K562 (cell line): Measurements from ENCODE around the gene RAB21. TPM values are rescaled to one million over a fixed set of nuclear protein-coding genes. Genes with fewer than 3 reads are reported as not detected.

Experiments
- ATAC-seq: fragments of 200-7000 bp; cut with Tn5 transposase; 3 replicates; pipeline ENCODE4 v1.9.1; 2020; ENCODE audit warnings: moderate library complexity
- BruUV-seq: library from RNA; stranded (reverse); fragments of 400-500 nt; replicated peaks from 2 replicates; lab custom pipeline; 2021; lab: Mats Ljungman, UMichigan
- CTCF ChIA-PET: fragments of 300-600 bp; formaldehyde crosslinking; extraction: SDS; loops from one replicate; lab custom pipeline; 2021; ENCODE audit warnings: low intra/inter-chr PET ratio; lab: Yijun Ruan, JAX
- POLR2A ChIA-PET: fragments of 300-600, 350-650 bp; sonication (Branson Sonifier 250); formaldehyde crosslinking; extraction: SDS; loops from one replicate; lab custom pipeline; 2021; ENCODE audit warnings: antibody characterized with exemption, inconsistent platforms; lab: Yijun Ruan, JAX
- DNase-seq, 4 experiments: peaks; one replicate each; pipeline versions ENCODE4 v3.0.0 to v3.0.0-alpha.2; 2011 to 2018; ENCODE audit warnings: low spot score in 3 of 4, mixed read lengths in 3 of 4; ENCODE audit errors: extremely low read depth in 1 of 4
- FAIRE-seq: peaks from 2 replicates; lab custom pipeline; 2011; peaks lifted over from hg19 to GRCh38; lab: Jason Lieb, UNC
- H2AFZ ChIP-seq: 2 replicates; pipeline ENCODE4 v1.6.0; 2011; ENCODE audit warnings: low read depth, low read length, control low read depth, inconsistent platforms
- H3K27ac ChIP-seq: fragments of 200-600 bp; 3 replicates; pipeline ENCODE4 v1.8.0; 2011; ENCODE audit warnings: low read depth, mild to moderate bottlenecking, control low read depth, inconsistent platforms, low read length, moderate library complexity, mixed read lengths; ENCODE audit errors: extremely low read depth
- H3K27me3 ChIP-seq, 2 experiments: fragments of 300-600 bp in 1 of 2; 2 replicates in 1 of 2; 3 replicates in 1 of 2; pipeline versions ENCODE4 v1.6.0 to v1.8.0; 2011; ENCODE audit warnings: inconsistent platforms in 2 of 2, low read length in 2 of 2, mild to moderate bottlenecking in 1 of 2, mixed read lengths in 1 of 2, moderate library complexity in 1 of 2; ENCODE audit not compliant: control insufficient read depth in 2 of 2, insufficient read depth in 2 of 2
- H3K36me3 ChIP-seq: fragments of 300-600 bp; 3 replicates; pipeline ENCODE4 v1.8.0; 2011; ENCODE audit warnings: mild to moderate bottlenecking, low read length, inconsistent platforms; ENCODE audit not compliant: control insufficient read depth, insufficient read depth
- H3K4me1 ChIP-seq, 2 experiments: fragments of 200-600 bp in 1 of 2; replicated peaks in 1 of 2; 2 replicates in 1 of 2; 3 replicates in 1 of 2; pipeline versions ENCODE4 v1.5.1 to v1.8.0; 2011; ENCODE audit warnings: inconsistent platforms in 2 of 2, low read length in 2 of 2, mild to moderate bottlenecking in 1 of 2, mixed read lengths in 1 of 2, moderate library complexity in 1 of 2; ENCODE audit not compliant: control insufficient read depth in 2 of 2, insufficient read depth in 2 of 2
- H3K4me2 ChIP-seq: 2 replicates; pipeline ENCODE4 v1.6.1; 2011; ENCODE audit warnings: low read length, control low read depth, inconsistent platforms, mixed read lengths; ENCODE audit not compliant: insufficient read depth
- H3K4me3 ChIP-seq: fragments of 200-600 bp; sonication (generic), shearing (Covaris generic); 2 replicates; pipeline ENCODE4 v1.5.1; 2016; ENCODE audit warnings: control low read depth, inconsistent platforms
- H3K79me2 ChIP-seq: fragments of 200-600 bp; 3 replicates; pipeline ENCODE4 v1.8.0; 2011; ENCODE audit warnings: low read length, inconsistent platforms; ENCODE audit not compliant: control insufficient read depth, insufficient read depth
- H3K9ac ChIP-seq, 2 experiments: 2 replicates each; pipeline versions ENCODE4 v1.6.0 to v1.6.1; 2011; ENCODE audit warnings: low read depth in 2 of 2, low read length in 2 of 2, control low read depth in 1 of 2, inconsistent platforms in 1 of 2, mild to moderate bottlenecking in 1 of 2, mixed read lengths in 1 of 2; ENCODE audit not compliant: insufficient read depth in 1 of 2
- H3K9me1 ChIP-seq: one replicate; pipeline ENCODE4 v1.6.0; 2011; ENCODE audit warnings: inconsistent platforms, mild to moderate bottlenecking, low read length, moderate library complexity; ENCODE audit not compliant: control insufficient read depth, insufficient read depth
- H3K9me3 ChIP-seq: replicated peaks from 2 replicates; pipeline ENCODE4 v1.5.1; 2011; ENCODE audit warnings: low read depth, low read length, inconsistent platforms; ENCODE audit not compliant: control insufficient read depth, insufficient read depth
- H4K20me1 ChIP-seq: replicated peaks from 2 replicates; pipeline ENCODE4 v1.6.1; 2011; ENCODE audit warnings: low read length, inconsistent platforms, mixed read lengths; ENCODE audit not compliant: control insufficient read depth, insufficient read depth
- ARID1B ChIP-seq: fragments of 450-650 bp; IDR thresholded peaks from 2 replicates; pipeline ENCODE4 v1.6.1; 2016; ENCODE audit warnings: antibody characterized with exemption, mild to moderate bottlenecking, inconsistent platforms
- FUS ChIP-seq: fragments of 200-400 bp; formaldehyde crosslinking; optimal IDR thresholded peaks from 2 replicates; pipeline ENCODE3; 2017; ENCODE audit warnings: low read depth, low read length
- WGBS: fragments of 100-300 bp; shearing (Covaris generic); methylation state at CpG from one replicate; pipeline ENCODE4 v1.1.6; 2016; ENCODE audit warnings: low coverage, mixed read lengths; ENCODE audit not compliant: insufficient coverage; ENCODE audit errors: missing lambda C conversion rate; 5-methylcytosine and 5-hydroxymethylcytosine counted together
- in situ Hi-C: fragments of 300-500 bp; cut with MboI; formaldehyde crosslinking; loops from 4 replicates; pipeline ENCODE4 v1.15.0; 2018; ENCODE audit warnings: inconsistent platforms, mixed read lengths
- intact Hi-C: fragments of 100-400 bp; cut with micrococcal nuclease; formaldehyde crosslinking; loops from 2 replicates; pipeline ENCODE4 v1.14.2; 2022
- polyA plus RNA-seq, 8 experiments: library from polyadenylated mRNA; depleted of rRNA in 4 of 8; stranded (reverse) in 5 of 8; unstranded in 3 of 8; fragments of >200 nt; fragmentation: Nextera tagmentation in 2 of 8; fragmentation: Illumina TruSeq in 1 of 8; extraction: Ambion mirVana in 2 of 8; extraction: Trizol in 1 of 8; gene quantifications; 2 replicates each; pipeline versions ENCODE4 v1.2.1 to v1.2.3, GENCODE V29; 2011 to 2014; ENCODE audit warnings: inconsistent platforms in 1 of 8, missing spikeins in 1 of 8
- total RNA-seq, 7 experiments: library from RNA; depleted of rRNA in 6 of 7; stranded (reverse); fragments of >200 nt in 6 of 7; fragmentation: Illumina TruSeq in 2 of 7; extraction: Trizol in 2 of 7; gene quantifications; 2 replicates each; pipeline versions ENCODE4 v1.2.1 to v1.2.3, GENCODE V29; 2011 to 2021; ENCODE audit warnings: low replicate concordance in 1 of 7
- TF ChIP-seq, protein P1 (sequence below): fragments of 250-450 bp; sonication (Bioruptor Pico); IDR thresholded peaks from 2 replicates; pipeline ENCODE4 v1.4.0; 2020
- TF ChIP-seq, protein P2 (sequence below): fragments of 250-450 bp; sonication (Bioruptor Pico); IDR thresholded peaks from 2 replicates; pipeline ENCODE4 v1.5.0; 2021

Gene RAB21
- total and polyA plus RNA-seq, 9 of the 15 experiments (the other 6 are each of a cell fraction or from before 2014, with no cell fraction given): 5.3 to 45.6 (median 19.6) TPM

DNA sequence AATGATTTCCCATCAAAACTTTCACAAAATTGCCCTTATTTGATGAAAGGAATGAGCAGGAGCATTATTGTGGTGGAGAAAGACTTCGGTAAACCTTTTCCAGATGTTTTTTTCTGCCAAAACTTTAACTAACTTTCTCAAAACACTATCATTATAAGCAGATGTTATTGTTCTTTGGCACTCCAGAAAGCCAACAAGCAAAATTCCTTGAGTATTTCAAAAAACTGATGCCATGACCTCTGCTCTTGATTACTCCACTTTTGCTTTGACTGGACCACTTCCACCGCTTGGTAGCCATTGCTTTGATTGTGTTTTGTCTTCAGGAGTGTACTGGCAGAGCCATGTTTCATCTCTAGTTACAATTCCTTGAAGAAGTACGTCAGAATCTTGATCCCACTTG is 29.7 kb upstream of the RAB21 start (continued):
- TF ChIP-seq, protein P1, sequence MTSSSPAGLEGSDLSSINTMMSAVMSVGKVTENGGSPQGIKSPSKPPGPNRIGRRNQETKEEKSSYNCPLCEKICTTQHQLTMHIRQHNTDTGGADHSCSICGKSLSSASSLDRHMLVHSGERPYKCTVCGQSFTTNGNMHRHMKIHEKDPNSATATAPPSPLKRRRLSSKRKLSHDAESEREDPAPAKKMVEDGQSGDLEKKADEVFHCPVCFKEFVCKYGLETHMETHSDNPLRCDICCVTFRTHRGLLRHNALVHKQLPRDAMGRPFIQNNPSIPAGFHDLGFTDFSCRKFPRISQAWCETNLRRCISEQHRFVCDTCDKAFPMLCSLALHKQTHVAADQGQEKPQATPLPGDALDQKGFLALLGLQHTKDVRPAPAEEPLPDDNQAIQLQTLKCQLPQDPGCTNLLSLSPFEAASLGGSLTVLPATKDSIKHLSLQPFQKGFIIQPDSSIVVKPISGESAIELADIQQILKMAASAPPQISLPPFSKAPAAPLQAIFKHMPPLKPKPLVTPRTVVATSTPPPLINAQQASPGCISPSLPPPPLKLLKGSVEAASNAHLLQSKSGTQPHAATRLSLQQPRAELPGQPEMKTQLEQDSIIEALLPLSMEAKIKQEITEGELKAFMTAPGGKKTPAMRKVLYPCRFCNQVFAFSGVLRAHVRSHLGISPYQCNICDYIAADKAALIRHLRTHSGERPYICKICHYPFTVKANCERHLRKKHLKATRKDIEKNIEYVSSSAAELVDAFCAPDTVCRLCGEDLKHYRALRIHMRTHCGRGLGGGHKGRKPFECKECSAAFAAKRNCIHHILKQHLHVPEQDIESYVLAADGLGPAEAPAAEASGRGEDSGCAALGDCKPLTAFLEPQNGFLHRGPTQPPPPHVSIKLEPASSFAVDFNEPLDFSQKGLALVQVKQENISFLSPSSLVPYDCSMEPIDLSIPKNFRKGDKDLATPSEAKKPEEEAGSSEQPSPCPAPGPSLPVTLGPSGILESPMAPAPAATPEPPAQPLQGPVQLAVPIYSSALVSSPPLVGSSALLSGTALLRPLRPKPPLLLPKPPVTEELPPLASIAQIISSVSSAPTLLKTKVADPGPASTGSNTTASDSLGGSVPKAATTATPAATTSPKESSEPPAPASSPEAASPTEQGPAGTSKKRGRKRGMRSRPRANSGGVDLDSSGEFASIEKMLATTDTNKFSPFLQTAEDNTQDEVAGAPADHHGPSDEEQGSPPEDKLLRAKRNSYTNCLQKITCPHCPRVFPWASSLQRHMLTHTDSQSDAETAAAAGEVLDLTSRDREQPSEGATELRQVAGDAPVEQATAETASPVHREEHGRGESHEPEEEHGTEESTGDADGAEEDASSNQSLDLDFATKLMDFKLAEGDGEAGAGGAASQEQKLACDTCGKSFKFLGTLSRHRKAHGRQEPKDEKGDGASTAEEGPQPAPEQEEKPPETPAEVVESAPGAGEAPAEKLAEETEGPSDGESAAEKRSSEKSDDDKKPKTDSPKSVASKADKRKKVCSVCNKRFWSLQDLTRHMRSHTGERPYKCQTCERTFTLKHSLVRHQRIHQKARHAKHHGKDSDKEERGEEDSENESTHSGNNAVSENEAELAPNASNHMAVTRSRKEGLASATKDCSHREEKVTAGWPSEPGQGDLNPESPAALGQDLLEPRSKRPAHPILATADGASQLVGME: no peak
- TF ChIP-seq FUS: no peak
- TF ChIP-seq ARID1B: no peak

DNA sequence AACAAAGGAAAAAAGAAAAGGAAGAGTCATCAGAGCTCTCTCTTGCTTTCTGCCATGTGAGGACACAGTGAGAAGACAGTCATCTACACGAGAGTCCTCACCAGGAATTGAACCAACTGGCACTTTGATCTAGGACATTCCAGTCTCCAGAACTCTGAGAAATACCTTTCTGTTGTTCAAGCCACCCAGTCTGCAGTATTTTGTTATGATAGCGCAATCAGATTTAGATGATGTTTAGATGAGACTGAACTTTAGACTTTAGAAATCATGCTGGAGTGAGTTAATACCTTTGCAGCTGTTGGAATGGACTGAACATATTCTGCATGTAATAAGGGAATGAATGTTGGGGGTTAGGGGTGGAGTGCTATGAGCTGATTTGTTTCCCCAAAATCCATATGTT is 28.1 kb upstream of the RAB21 start:
- no peaks in the 10 kb centered on the region for H3K9me3 ChIP-seq
- H3K36me3 ChIP-seq: no peaks in the 10 kb centered on the region
- ATAC-seq: no peak
- DNase-seq: no peak
- no peak overlapping the region for H3K4me3 ChIP-seq
- intact Hi-C loops: no loop called here
- H3K9me1 ChIP-seq: no peaks in the 10 kb centered on the region
- ChIA-PET CTCF (no interaction called here), POLR2A (no interaction called here)
- no peaks in the 10 kb centered on the region for H3K79me2 ChIP-seq
- H3K4me1 ChIP-seq: peaks cover 0 to 7% of the 10 kb centered on the region in 2 experiments; a peak in 2 of 5 replicates
- H3K4me2 ChIP-seq: no peak overlapping the region
- in situ Hi-C loops: no loop called here
- no peak overlapping the region for H3K9ac ChIP-seq
- no peak overlapping the region for H3K27ac ChIP-seq
- 44% methylated on average over 2 of the region's 2 CpGs for WGBS
- BruUV-seq: no TSS peak
- H3K27me3 ChIP-seq: no peaks in the 10 kb centered on the region
- no peak overlapping the region for H2AFZ ChIP-seq
- no peak for FAIRE-seq
- no peaks in the 10 kb centered on the region for H4K20me1 ChIP-seq
- TF ChIP-seq, protein P2, sequence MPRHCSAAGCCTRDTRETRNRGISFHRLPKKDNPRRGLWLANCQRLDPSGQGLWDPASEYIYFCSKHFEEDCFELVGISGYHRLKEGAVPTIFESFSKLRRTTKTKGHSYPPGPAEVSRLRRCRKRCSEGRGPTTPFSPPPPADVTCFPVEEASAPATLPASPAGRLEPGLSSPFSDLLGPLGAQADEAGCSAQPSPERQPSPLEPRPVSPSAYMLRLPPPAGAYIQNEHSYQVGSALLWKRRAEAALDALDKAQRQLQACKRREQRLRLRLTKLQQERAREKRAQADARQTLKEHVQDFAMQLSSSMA (CRISPR knock-in tag): no peak
